SK-N-SH (cell line): ENCODE data around the gene SSX2IP. TPM values are rescaled to one million over a fixed set of nuclear protein-coding genes. Genes with fewer than 3 reads are reported as not detected.

ENCODE experiments used
- CTCF ChIA-PET: fragments of 300-600, 350-600 bp; formaldehyde crosslinking; extraction: SDS; loops from one replicate; lab custom pipeline; 2021; lab: Yijun Ruan, JAX
- POLR2A ChIA-PET: fragments of 350-600 bp; sonication (Branson Sonifier 250); formaldehyde crosslinking; extraction: SDS; loops from one replicate; lab custom pipeline; 2020; ENCODE audit warnings: antibody characterized with exemption, inconsistent platforms; lab: Yijun Ruan, JAX
- DNase-seq: peaks from one replicate; pipeline ENCODE4 v3.0.0; 2012
- H2AFZ ChIP-seq: fragments of 200-600 bp; sonication (generic); 2 replicates; pipeline ENCODE4 v1.8.1; 2016; ENCODE audit warnings: antibody characterized with exemption, mild to moderate bottlenecking, low read depth
- H3F3A ChIP-seq: fragments of 200-600 bp; sonication (generic); replicated peaks from 2 replicates; pipeline ENCODE3; 2016; ENCODE audit warnings: antibody characterized with exemption, mild to moderate bottlenecking; ENCODE audit not compliant: insufficient read depth
- H3K27ac ChIP-seq, 2 experiments: fragments of 200-500 bp in 1 of 2; fragments of 200-600 bp in 1 of 2; sonication (Bioruptor generic) in 1 of 2; sonication (generic), shearing (Covaris generic) in 1 of 2; 2 replicates each; pipeline versions ENCODE4 v1.5.1 to v1.6.1; 2014 to 2016; ENCODE audit warnings: low read depth in 2 of 2, inconsistent platforms in 1 of 2, low read length in 1 of 2, mild to moderate bottlenecking in 1 of 2, mixed read lengths in 1 of 2
- H3K27me3 ChIP-seq: fragments of 200-600 bp; sonication (generic), shearing (Covaris generic); 2 replicates; pipeline ENCODE4 v1.6.1; 2016; ENCODE audit warnings: mixed run types; ENCODE audit not compliant: insufficient read depth
- H3K36me3 ChIP-seq, 2 experiments: fragments of 200-500 bp in 1 of 2; fragments of 200-600 bp in 1 of 2; sonication (Bioruptor generic) in 1 of 2; sonication (generic) in 1 of 2; replicated peaks in 1 of 2; 2 replicates each; pipeline versions ENCODE3 to v1.5.1; 2014 to 2016; ENCODE audit warnings: low read length in 1 of 2, mild to moderate bottlenecking in 1 of 2; ENCODE audit not compliant: insufficient read depth in 2 of 2, control insufficient read depth in 1 of 2
- H3K4me1 ChIP-seq, 2 experiments: fragments of 200-500 bp in 1 of 2; fragments of 200-600 bp in 1 of 2; sonication (Bioruptor generic) in 1 of 2; sonication (generic), shearing (Covaris generic) in 1 of 2; 2 replicates each; pipeline versions ENCODE4 v1.5.1 to v1.6.1; 2014 to 2016; ENCODE audit warnings: low read depth in 1 of 2, low read length in 1 of 2, mixed run types in 1 of 2; ENCODE audit not compliant: insufficient read depth in 2 of 2, control insufficient read depth in 1 of 2
- H3K4me2 ChIP-seq: fragments of 200-600 bp; sonication (generic), shearing (Covaris generic); 2 replicates; pipeline ENCODE4 v1.6.1; 2017; ENCODE audit warnings: mixed run types
- H3K4me3 ChIP-seq, 2 experiments: fragments of 200-500 bp in 1 of 2; fragments of 200-600 bp in 1 of 2; sonication (Bioruptor generic) in 1 of 2; sonication (generic), shearing (Covaris generic) in 1 of 2; 2 replicates each; pipeline versions ENCODE4 v1.5.1 to v1.8.1; 2014 to 2016; ENCODE audit warnings: low read depth in 2 of 2, inconsistent platforms in 1 of 2, low read length in 1 of 2, mild to moderate bottlenecking in 1 of 2, mixed read lengths in 1 of 2, moderate library complexity in 1 of 2
- H3K79me2 ChIP-seq: fragments of 200-600 bp; sonication (generic); 2 replicates; pipeline ENCODE4 v1.8.1; 2017; ENCODE audit warnings: mild to moderate bottlenecking; ENCODE audit not compliant: insufficient read depth
- H3K9ac ChIP-seq: fragments of 200-600 bp; sonication (generic); 2 replicates; pipeline ENCODE4 v1.6.1; 2017; ENCODE audit warnings: mixed run types
- H3K9me2 ChIP-seq: fragments of 200-600 bp; sonication (generic); 2 replicates; pipeline ENCODE4 v1.6.1; 2017; ENCODE audit warnings: mixed run types
- H3K9me3 ChIP-seq: fragments of 200-600 bp; sonication (generic); 2 replicates; pipeline ENCODE4 v1.6.1; 2017; ENCODE audit warnings: mixed run types, mild to moderate bottlenecking, moderate library complexity
- H4K20me1 ChIP-seq: fragments of 200-600 bp; sonication (generic); 2 replicates; pipeline ENCODE4 v1.6.1; 2017; ENCODE audit warnings: mild to moderate bottlenecking, mixed run types; ENCODE audit not compliant: insufficient read depth
- ELF1 ChIP-seq: IDR thresholded peaks from 2 replicates; pipeline ENCODE4 v1.4.0; 2012
- EP300 ChIP-seq, 2 experiments: IDR thresholded peaks; 2 replicates each; pipeline versions ENCODE4 v1.4.0 to v1.6.1; 2012; ENCODE audit warnings: borderline replicate concordance in 1 of 2, low read depth in 1 of 2, low read length in 1 of 2
- FOSL2 ChIP-seq: IDR thresholded peaks from 2 replicates; pipeline ENCODE4 v1.4.0; 2012; ENCODE audit warnings: low read depth, mild to moderate bottlenecking, moderate library complexity, borderline replicate concordance
- FOXJ3 ChIP-seq: sonication (generic); formaldehyde crosslinking; IDR thresholded peaks from 2 replicates; pipeline ENCODE4 v1.5.1; 2020; ENCODE audit warnings: mild to moderate bottlenecking, missing genetic modification reagents
- FOXM1 ChIP-seq: IDR thresholded peaks from 2 replicates; pipeline ENCODE4 v1.4.0; 2012; ENCODE audit warnings: low read depth, mild to moderate bottlenecking
- GABPA ChIP-seq: IDR thresholded peaks from 2 replicates; pipeline ENCODE4 v1.4.0; 2012; ENCODE audit warnings: low read depth, mild to moderate bottlenecking
- IRF3 ChIP-seq: fragments of 150-350 bp; IDR thresholded peaks from 2 replicates; pipeline ENCODE4 v1.6.1; 2016; ENCODE audit warnings: mild to moderate bottlenecking, low read depth, low read length
- JUND ChIP-seq: IDR thresholded peaks from 2 replicates; pipeline ENCODE4 v1.4.0; 2012
- MXI1 ChIP-seq: IDR thresholded peaks from 2 replicates; pipeline ENCODE4 v1.6.1; 2012; ENCODE audit warnings: mild to moderate bottlenecking, low read depth, low read length, improper control_type of control experiment
- NFIC ChIP-seq: IDR thresholded peaks from 2 replicates; pipeline ENCODE4 v1.4.0; 2012; ENCODE audit warnings: borderline replicate concordance
- POLR2AphosphoS5 ChIP-seq: IDR thresholded peaks from 2 replicates; pipeline ENCODE4 v1.6.1; 2012; ENCODE audit warnings: low read depth, low read length
- RAD21 ChIP-seq: IDR thresholded peaks from 2 replicates; pipeline ENCODE4 v1.6.1; 2012; ENCODE audit warnings: mild to moderate bottlenecking, low read length
- RFX5 ChIP-seq: IDR thresholded peaks from 2 replicates; pipeline ENCODE4 v1.6.1; 2012; ENCODE audit warnings: mild to moderate bottlenecking, improper control_type of control experiment, low read length
- RXRA ChIP-seq: IDR thresholded peaks from 2 replicates; pipeline ENCODE4 v1.4.0; 2012; ENCODE audit warnings: low read depth, mild to moderate bottlenecking, borderline replicate concordance
- TCF12 ChIP-seq: IDR thresholded peaks from 2 replicates; pipeline ENCODE4 v1.4.0; 2012
- TEAD4 ChIP-seq: IDR thresholded peaks from 2 replicates; pipeline ENCODE4 v1.4.0; 2012; ENCODE audit warnings: mild to moderate bottlenecking, borderline replicate concordance; ENCODE audit not compliant: insufficient read depth
- USF1 ChIP-seq: IDR thresholded peaks from 2 replicates; pipeline ENCODE4 v1.4.0; 2012; ENCODE audit warnings: low read depth, borderline replicate concordance
- USF2 ChIP-seq: fragments of 150-350 bp; IDR thresholded peaks from 2 replicates; pipeline ENCODE4 v1.6.1; 2017; ENCODE audit warnings: antibody characterized with exemption, low read length, low read depth, borderline replicate concordance
- YY1 ChIP-seq: IDR thresholded peaks from 2 replicates; pipeline ENCODE4 v1.4.0; 2012; ENCODE audit warnings: low read depth, mild to moderate bottlenecking
- ZBTB33 ChIP-seq: IDR thresholded peaks from 2 replicates; pipeline ENCODE4 v1.4.0; 2012; ENCODE audit warnings: low read depth, borderline replicate concordance
- WGBS: methylation state at CpG from one replicate; pipeline ENCODE4 v1.1.6; 2017; ENCODE audit warnings: low lambda C conversion rate; 5-methylcytosine and 5-hydroxymethylcytosine counted together
- polyA plus RNA-seq, 3 experiments: library from polyadenylated mRNA; depleted of rRNA; stranded (reverse); fragments of >200 nt; gene quantifications; 2 replicates each; pipeline ENCODE4 v1.2.3, GENCODE V29; 2012
- TF ChIP-seq, protein P1 (sequence below): IDR thresholded peaks from 2 replicates; pipeline ENCODE4; 2012

The SSX2IP gene
- polyA plus RNA-seq, 1 of the 3 experiments (the other 2 are of a cell fraction): 7.7 TPM

DNA sequence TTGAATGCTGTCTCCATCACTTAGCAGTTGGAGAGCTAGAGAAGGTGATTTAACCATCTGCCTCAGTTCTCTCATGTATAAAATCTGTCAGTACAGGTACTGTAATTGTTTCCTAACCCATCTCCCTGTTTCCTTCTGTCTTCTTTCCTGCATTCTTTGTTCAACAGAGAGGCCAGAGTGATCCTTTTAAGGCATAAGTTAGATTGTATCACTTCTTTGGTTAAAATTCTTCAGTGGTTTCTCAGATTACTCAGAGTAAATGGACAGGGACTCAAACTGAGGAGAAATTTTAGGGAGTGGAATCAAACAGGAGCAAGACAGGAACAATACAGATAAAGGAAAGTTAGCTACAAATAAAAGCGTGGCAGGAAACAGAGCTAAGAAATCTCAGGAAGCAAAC lies 45.2 kb upstream of the SSX2IP start:
- Histone ChIP-seq H3K27ac (peak overlapping the region; percentile 28 to 61; a peak in 2 of 4 replicates), H3K4me1 (no peaks in the 10 kb centered on the region; a peak in 2 of 4 replicates)
- POLR2A ChIA-PET: no interaction called here
- TF ChIP-seq POLR2AphosphoS5: no peak
- peak; percentile 8; the same call in 1 of the 2 replicates for TF ChIP-seq NFIC
- TF ChIP-seq JUND: peak; percentile 52
- no peak for TF ChIP-seq IRF3
- peak; percentile 80 for TF ChIP-seq TEAD4
- TF ChIP-seq, protein P1, sequence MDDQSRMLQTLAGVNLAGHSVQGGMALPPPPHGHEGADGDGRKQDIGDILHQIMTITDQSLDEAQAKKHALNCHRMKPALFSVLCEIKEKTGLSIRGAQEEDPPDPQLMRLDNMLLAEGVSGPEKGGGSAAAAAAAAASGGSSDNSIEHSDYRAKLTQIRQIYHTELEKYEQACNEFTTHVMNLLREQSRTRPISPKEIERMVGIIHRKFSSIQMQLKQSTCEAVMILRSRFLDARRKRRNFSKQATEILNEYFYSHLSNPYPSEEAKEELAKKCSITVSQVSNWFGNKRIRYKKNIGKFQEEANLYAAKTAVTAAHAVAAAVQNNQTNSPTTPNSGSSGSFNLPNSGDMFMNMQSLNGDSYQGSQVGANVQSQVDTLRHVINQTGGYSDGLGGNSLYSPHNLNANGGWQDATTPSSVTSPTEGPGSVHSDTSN: peak; percentile 53
- no peak for TF ChIP-seq ZBTB33
- no peak for TF ChIP-seq ELF1
- peak in 1 of 2 experiments; percentile 58; a peak in 1 of 4 replicates for TF ChIP-seq EP300 (IDR thresholded peaks at IDR 0.05; ENCODE audit: borderline replicate concordance in 1 of 2, low read depth in 1 of 2, low read length in 1 of 2)
- TF ChIP-seq TCF12: peak; percentile 78
- no peak for TF ChIP-seq RXRA
- peak; percentile 43; the same call in 1 of the 2 replicates for TF ChIP-seq FOSL2
- TF ChIP-seq, all 33 proteins: peak for 7
- no peaks in the 10 kb centered on the region for H3F3A ChIP-seq
- CTCF ChIA-PET: interaction anchor here (0.7 to 4.0 kb wide), 2 partner anchors 14 to 18 kb away, joined by 3 to 25 read pairs; no protein-coding TSS in a partner anchor
- H4K20me1 ChIP-seq: no peaks in the 10 kb centered on the region
- H3K27me3 ChIP-seq: no peaks in the 10 kb centered on the region
- no peak for DNase-seq
- peak overlapping the region; percentile 12 for H2AFZ ChIP-seq
- no peak overlapping the region; the same call in 1 of the 2 replicates for H3K9ac ChIP-seq
- no peaks in the 10 kb centered on the region for H3K9me2 ChIP-seq
- peak overlapping the region; percentile 23; the same call in 1 of the 2 replicates for H3K4me2 ChIP-seq
- 67% methylated on average over 1 of the region's 1 CpG for WGBS
- H3K36me3 ChIP-seq: no peaks in the 10 kb centered on the region
- H3K4me3 ChIP-seq: no peak overlapping the region
- no peaks in the 10 kb centered on the region for H3K79me2 ChIP-seq
- peaks cover 5% of the 10 kb centered on the region; the same call in 1 of the 2 replicates for H3K9me3 ChIP-seq

GRCh38 chr1:84732520-84732919 lies 42.3 kb upstream of the SSX2IP start:
- no peak for DNase-seq
- ChIA-PET CTCF (no interaction called here), POLR2A (no interaction called here)
- Histone ChIP-seq H3K27me3 (no peaks in the 10 kb centered on the region), H3K27ac (no peak overlapping the region), H3K9me2 (no peaks in the 10 kb centered on the region), H3K36me3 (no peaks in the 10 kb centered on the region), H3K4me1 (no peaks in the 10 kb centered on the region; a peak in 2 of 4 replicates), H3F3A (no peaks in the 10 kb centered on the region), H4K20me1 (no peaks in the 10 kb centered on the region), H3K4me3 (no peak overlapping the region), H3K9ac (no peak overlapping the region), H3K9me3 (peaks cover 5% of the 10 kb centered on the region; the same call in 1 of the 2 replicates), H3K79me2 (no peaks in the 10 kb centered on the region), H2AFZ (no peak overlapping the region), H3K4me2 (no peak overlapping the region)
- WGBS: 58% methylated on average over 2 of the region's 2 CpGs
- TF ChIP-seq TCF12 (no peak), FOXM1 (no peak), FOXJ3 (CRISPR knock-in tag) (no peak), POLR2AphosphoS5 (no peak), IRF3 (no peak), ELF1 (no peak), YY1 (no peak), RFX5 (no peak), USF2 (no peak), TEAD4 (no peak), GABPA (no peak), USF1 (no peak), MXI1 (no peak), RAD21 (no peak)
